GM21723 (cell line): ENCODE data around the gene PMM2.
"Not testable (repeated sequence)": the region's sequence is repeated elsewhere in the genome, so short reads cannot be mapped to it uniquely, and the experiment has no call there.

Experiments
- ATAC-seq: cut with Tn5 transposase; IDR thresholded peaks from one replicate; pipeline ENCODE4 v1.9.1; 2021; ENCODE audit warnings: mild to moderate bottlenecking, moderate library complexity; ENCODE audit not compliant: unreplicated experiment

The PMM2 gene

GRCh38 chr16:8816967-8817655 is 19.5 kb downstream of the PMM2 start:
- ATAC-seq, result no peak

- peak; percentile 84 for ATAC-seq
Measured at GRCh38 chr16:8818504-8819270, 21.0 kb downstream of the PMM2 start.

GRCh38 chr16:8819411-8820034 is 21.9 kb downstream of the PMM2 start:
- ATAC-seq, result no peak

GRCh38 chr16:8822403-8822802 is 24.8 kb downstream of the PMM2 start:
- ATAC-seq, result no peak

- ATAC-seq, result no peak
Measured at GRCh38 chr16:8826278-8826879, 28.7 kb downstream of the PMM2 start.

GRCh38 chr16:8828541-8829165 is 31.0 kb downstream of the PMM2 start:
- no peak for ATAC-seq

GRCh38 chr16:8831450-8831849 is 33.8 kb downstream of the PMM2 start:
- ATAC-seq, result no peak

GRCh38 chr16:8831871-8832716 is 34.5 kb downstream of the PMM2 start:
- no peak for ATAC-seq

GRCh38 chr16:8832717-8833105 is 35.1 kb downstream of the PMM2 start:
- ATAC-seq, result no peak

- not testable (repeated sequence) for ATAC-seq
Measured at GRCh38 chr16:8836797-8837196, 39.2 kb downstream of the PMM2 start.

- ATAC-seq, result not testable (repeated sequence)
Measured at GRCh38 chr16:8837594-8837993, 40.0 kb downstream of the PMM2 start.

GRCh38 chr16:8842016-8842415 is 44.4 kb downstream of the PMM2 start:
- ATAC-seq, result not testable (repeated sequence)

GRCh38 chr16:8843296-8843695 is 45.7 kb downstream of the PMM2 start:
- ATAC-seq, result not testable (repeated sequence)

GRCh38 chr16:8845699-8846298 is 48.2 kb downstream of the PMM2 start:
- no peak for ATAC-seq

GRCh38 chr16:8846401-8846932 is 48.8 kb downstream of the PMM2 start:
- no peak for ATAC-seq

GRCh38 chr16:8847145-8847544 is 49.5 kb downstream of the PMM2 start:
- ATAC-seq, result no peak

GRCh38 chr16:8847623-8848022 is 50.0 kb downstream of the PMM2 start:
- no peak for ATAC-seq

GRCh38 chr16:8848231-8848938 is 50.7 kb downstream of the PMM2 start:
- ATAC-seq, result no peak

- no peak for ATAC-seq
Measured at GRCh38 chr16:8848939-8849391, 51.3 kb downstream of the PMM2 start.
